Stimulated activated CD4-positive, alpha-beta T cell treated with anti-CD3 and anti-CD28 coated beads, Interleukin-12 subunit alpha, Interleukin-12 subunit beta, amount 100 ng/mL, for 4 hours (primary cell): ENCODE measurements around the gene DST.

Source experiments
- DNase-seq: peaks from one replicate; pipeline ENCODE4 v3.0.0-alpha.2; 2020

DST gene

GRCh38 chr6:56532766-56533551, 109.7 kb downstream of the DST start:
- DNase-seq = no peak

GRCh38 chr6:56531839-56532595, 110.7 kb downstream of the DST start:
- DNase-seq = no peak

- DNase-seq = no peak
These were observed 113.0 kb downstream of the DST start for GRCh38 chr6:56529594-56530191.

GRCh38 chr6:56528412-56528841, 114.3 kb downstream of the DST start:
- no peak for DNase-seq

- DNase-seq = no peak
These were observed 114.8 kb downstream of the DST start for GRCh38 chr6:56527934-56528333.

- DNase-seq = no peak
These were observed 115.7 kb downstream of the DST start for GRCh38 chr6:56526860-56527544.

- DNase-seq = no peak
These were observed 116.5 kb downstream of the DST start for GRCh38 chr6:56525974-56526789.

- no peak for DNase-seq
These were observed 117.6 kb downstream of the DST start for GRCh38 chr6:56524891-56525703.

GRCh38 chr6:56522495-56523270, 120.0 kb downstream of the DST start:
- no peak for DNase-seq

- DNase-seq = no peak
These were observed 120.7 kb downstream of the DST start for GRCh38 chr6:56521976-56522375.

- DNase-seq = no peak
These were observed 121.2 kb downstream of the DST start for GRCh38 chr6:56521454-56521853.

- DNase-seq = no peak
These were observed 122.5 kb downstream of the DST start for GRCh38 chr6:56520218-56520617.

GRCh38 chr6:56518995-56519767, 123.5 kb downstream of the DST start:
- no peak for DNase-seq

- no peak for DNase-seq
These were observed 125.4 kb downstream of the DST start for GRCh38 chr6:56517155-56517745.

GRCh38 chr6:56516003-56516402, 126.7 kb downstream of the DST start:
- DNase-seq = no peak

GRCh38 chr6:56515081-56515905, 127.4 kb downstream of the DST start:
- DNase-seq = no peak

GRCh38 chr6:56514395-56514794, 128.3 kb downstream of the DST start:
- DNase-seq = no peak

GRCh38 chr6:56513631-56514030, 129.1 kb downstream of the DST start:
- DNase-seq = no peak
